H9 (cell line): ENCODE measurements around the gene UQCRC2. TPM values are rescaled to one million over a fixed set of nuclear protein-coding genes. Genes with fewer than 3 reads are reported as not detected.
"Not testable (repeated sequence)": the region's sequence is repeated elsewhere in the genome, so short reads cannot be mapped to it uniquely, and the experiment has no call there.

Experiments used
- DNase-seq: peaks from one replicate; pipeline ENCODE4 v3.0.0-alpha.2; 2017
- H2AFZ ChIP-seq: one replicate; pipeline ENCODE4 v1.6.1; 2013; ENCODE audit warnings: mild to moderate bottlenecking, low read length, control low read depth, moderate library complexity
- H2AK5ac ChIP-seq: 2 replicates; pipeline ENCODE4 v1.6.1; 2013; ENCODE audit warnings: low read length, control low read depth, mixed read lengths; ENCODE audit not compliant: insufficient read length
- H2BK120ac ChIP-seq: one replicate; pipeline ENCODE4 v1.6.1; 2013; ENCODE audit warnings: low read depth, mild to moderate bottlenecking, low read length, control low read depth, inconsistent platforms; ENCODE audit not compliant: poor library complexity, severe bottlenecking
- H2BK12ac ChIP-seq: 2 replicates; pipeline ENCODE4 v1.6.1; 2013; ENCODE audit warnings: low read length, control low read depth, mixed read lengths, low read depth; ENCODE audit not compliant: insufficient read length
- H2BK15ac ChIP-seq: 2 replicates; pipeline ENCODE4 v1.6.1; 2013; ENCODE audit warnings: low read depth, low read length, control low read depth
- H2BK20ac ChIP-seq: one replicate; pipeline ENCODE4 v1.6.1; 2013; ENCODE audit warnings: low read depth, mild to moderate bottlenecking, low read length, control low read depth, inconsistent platforms; ENCODE audit not compliant: poor library complexity, severe bottlenecking
- H2BK5ac ChIP-seq: 2 replicates; pipeline ENCODE4 v1.6.1; 2013; ENCODE audit warnings: low read length, control low read depth, mixed read lengths; ENCODE audit not compliant: insufficient read length
- H3K14ac ChIP-seq: 2 replicates; pipeline ENCODE4 v1.6.1; 2013; ENCODE audit warnings: low read length, control low read depth; ENCODE audit not compliant: insufficient read depth
- H3K18ac ChIP-seq: 2 replicates; pipeline ENCODE4 v1.6.1; 2013; ENCODE audit warnings: low read depth, mild to moderate bottlenecking, mixed read lengths, low read length, control low read depth; ENCODE audit not compliant: insufficient read length
- H3K23ac ChIP-seq: 2 replicates; pipeline ENCODE4 v1.6.1; 2013; ENCODE audit warnings: low read length, control low read depth, mixed read lengths, low read depth; ENCODE audit not compliant: insufficient read length
- H3K23me2 ChIP-seq: 2 replicates; pipeline ENCODE4 v1.6.1; 2013; ENCODE audit warnings: low read depth, mild to moderate bottlenecking, mixed read lengths, low read length, control low read depth; ENCODE audit not compliant: insufficient read length, poor library complexity, severe bottlenecking
- H3K27ac ChIP-seq: 2 replicates; pipeline ENCODE4 v1.5.1; 2013; ENCODE audit warnings: low read length, control low read depth, mixed read lengths, low read depth; ENCODE audit not compliant: insufficient read length
- H3K27me3 ChIP-seq: 2 replicates; pipeline ENCODE4 v1.6.1; 2013; ENCODE audit warnings: low read length, control low read depth, inconsistent platforms; ENCODE audit not compliant: insufficient read depth
- H3K4ac ChIP-seq: 2 replicates; pipeline ENCODE4 v1.6.1; 2013; ENCODE audit warnings: low read depth, mild to moderate bottlenecking, control low read depth, inconsistent platforms, low read length, moderate library complexity
- H3K4me1 ChIP-seq: 2 replicates; pipeline ENCODE4 v1.6.1; 2013; ENCODE audit warnings: low read length, control low read depth, inconsistent platforms; ENCODE audit not compliant: insufficient read depth
- H3K4me2 ChIP-seq: 2 replicates; pipeline ENCODE4 v1.6.1; 2013; ENCODE audit warnings: low read length, control low read depth, mixed read lengths; ENCODE audit not compliant: insufficient read length, insufficient read depth
- H3K56ac ChIP-seq: 2 replicates; pipeline ENCODE4 v1.6.1; 2013; ENCODE audit warnings: low read depth, mild to moderate bottlenecking, mixed read lengths, low read length, control low read depth; ENCODE audit not compliant: insufficient read length
- H3K79me1 ChIP-seq: 2 replicates; pipeline ENCODE4 v1.6.1; 2013; ENCODE audit warnings: low read depth, mild to moderate bottlenecking, moderate library complexity, low read length, control low read depth, inconsistent platforms; ENCODE audit not compliant: insufficient read depth, poor library complexity, severe bottlenecking
- H3K79me2 ChIP-seq: 2 replicates; pipeline ENCODE4 v1.6.1; 2013; ENCODE audit warnings: low read length, control low read depth, inconsistent platforms; ENCODE audit not compliant: insufficient read depth
- H3K9ac ChIP-seq: 2 replicates; pipeline ENCODE4 v1.6.1; 2013; ENCODE audit warnings: low read length, control low read depth, mixed read lengths; ENCODE audit not compliant: insufficient read length; ENCODE audit errors: extremely low read depth
- H3K9me3 ChIP-seq: one replicate; pipeline ENCODE4 v1.6.1; 2013; ENCODE audit warnings: low read depth, low read length, inconsistent platforms; ENCODE audit not compliant: control insufficient read depth
- H3T11ph ChIP-seq: one replicate; pipeline ENCODE4 v1.6.1; 2013; ENCODE audit warnings: mild to moderate bottlenecking, low read length, control low read depth, inconsistent platforms
- H4K20me1 ChIP-seq: one replicate; pipeline ENCODE4 v1.6.1; 2013; ENCODE audit not compliant: control insufficient read depth, insufficient read length, insufficient read depth
- H4K5ac ChIP-seq: 2 replicates; pipeline ENCODE4 v1.6.1; 2013; ENCODE audit warnings: low read depth, mild to moderate bottlenecking, mixed read lengths, low read length, control low read depth; ENCODE audit not compliant: insufficient read length
- H4K8ac ChIP-seq: replicated peaks from 2 replicates; pipeline ENCODE4 v1.6.1; 2013; ENCODE audit warnings: low read length, control low read depth, mixed read lengths, low read depth; ENCODE audit not compliant: insufficient read length
- H4K91ac ChIP-seq: 2 replicates; pipeline ENCODE4 v1.6.1; 2013; ENCODE audit warnings: low read depth, mild to moderate bottlenecking, moderate library complexity, mixed read lengths, low read length, control low read depth; ENCODE audit not compliant: insufficient read length
- H3K27ac Mint-ChIP-seq, 3 experiments: 2 replicates in 2 of 3; 3 replicates in 1 of 3; pipeline ENCODE4 v1.8.0; 2020 to 2021; ENCODE audit warnings: mixed read lengths in 3 of 3, mild to moderate bottlenecking in 1 of 3, moderate library complexity in 1 of 3
- H3K27me3 Mint-ChIP-seq: 2 replicates; pipeline ENCODE4 v1.8.0; 2021; ENCODE audit warnings: low read depth, mild to moderate bottlenecking, moderate library complexity, mixed read lengths
- H3K36me3 Mint-ChIP-seq, 3 experiments: 2 replicates in 2 of 3; 3 replicates in 1 of 3; pipeline ENCODE4 v1.8.0; 2020 to 2021; ENCODE audit warnings: low read depth in 3 of 3, mixed read lengths in 3 of 3; ENCODE audit not compliant: insufficient read depth in 1 of 3
- H3K4me1 Mint-ChIP-seq, 2 experiments: 2 replicates each; pipeline ENCODE4 v1.8.0; 2020; ENCODE audit warnings: mixed read lengths in 2 of 2
- H3K4me3 Mint-ChIP-seq, 2 experiments: 2 replicates in 1 of 2; 3 replicates in 1 of 2; pipeline ENCODE4 v1.8.0; 2020 to 2021; ENCODE audit warnings: mild to moderate bottlenecking in 2 of 2, mixed read lengths in 2 of 2, moderate library complexity in 1 of 2
- H3K9me3 Mint-ChIP-seq, 2 experiments: 2 replicates in 1 of 2; 3 replicates in 1 of 2; pipeline ENCODE4 v1.8.0; 2020; ENCODE audit warnings: mild to moderate bottlenecking in 2 of 2, mixed read lengths in 2 of 2, moderate library complexity in 1 of 2
- WGBS: extraction: QIAGEN DNeasy Blood & Tissue Kit; methylation state at CpG from one replicate; pipeline ENCODE4 v1.1.7; 2013; ENCODE audit warnings: missing lambda C conversion rate, low lambda C conversion rate, mixed read lengths; ENCODE audit not compliant: insufficient read length; ENCODE audit errors: extremely low coverage; 5-methylcytosine and 5-hydroxymethylcytosine counted together
- total RNA-seq: library from RNA; stranded (reverse); gene quantifications from 2 replicates; pipeline ENCODE4 v1.2.1, GENCODE V29; 2021

The UQCRC2 gene
- total RNA-seq, 1 experiment from 2014 or later: 228 TPM

- H2AFZ ChIP-seq, H2BK15ac ChIP-seq, H2BK120ac ChIP-seq, H3K4me2 ChIP-seq, H3K4me1 Mint-ChIP-seq, H3K23me2 ChIP-seq, H3K56ac ChIP-seq, H3K36me3 Mint-ChIP-seq, H4K20me1 ChIP-seq, H3K79me1 ChIP-seq, H3K9ac ChIP-seq, H2AK5ac ChIP-seq, H4K8ac ChIP-seq, H3K9me3 ChIP-seq, H3K23ac ChIP-seq, H2BK5ac ChIP-seq, H3K9me3 Mint-ChIP-seq, H3K4me1 ChIP-seq, H4K91ac ChIP-seq, H2BK12ac ChIP-seq, H3K4ac ChIP-seq, H3K14ac ChIP-seq, H4K5ac ChIP-seq, H3T11ph ChIP-seq, DNase-seq, H3K4me3 Mint-ChIP-seq, H2BK20ac ChIP-seq, H3K27ac ChIP-seq, H3K18ac ChIP-seq, H3K27me3 ChIP-seq, H3K27ac Mint-ChIP-seq, H3K79me2 ChIP-seq: not testable (repeated sequence)
- H3K27me3 Mint-ChIP-seq: peaks cover 26% of the 10 kb centered on the region
- WGBS: no CpG with 5 or more reads among the region's 6 CpGs
These were observed 16.9 kb upstream of the UQCRC2 start for GRCh38 chr16:21936216-21936615.
